ENCODE data around the gene FUNDC2. TPM values are rescaled to one million over a fixed set of nuclear protein-coding genes. Genes with fewer than 3 reads are reported as not detected.
"Not testable (repeated sequence)": the region's sequence is repeated elsewhere in the genome, so short reads cannot be mapped to it uniquely, and the experiment has no call there.

Gene FUNDC2
- total and polyA plus RNA-seq, 2 of the 4 experiments (the other 2 are of a cell fraction): 42.5 to 51.7 TPM

DNA sequence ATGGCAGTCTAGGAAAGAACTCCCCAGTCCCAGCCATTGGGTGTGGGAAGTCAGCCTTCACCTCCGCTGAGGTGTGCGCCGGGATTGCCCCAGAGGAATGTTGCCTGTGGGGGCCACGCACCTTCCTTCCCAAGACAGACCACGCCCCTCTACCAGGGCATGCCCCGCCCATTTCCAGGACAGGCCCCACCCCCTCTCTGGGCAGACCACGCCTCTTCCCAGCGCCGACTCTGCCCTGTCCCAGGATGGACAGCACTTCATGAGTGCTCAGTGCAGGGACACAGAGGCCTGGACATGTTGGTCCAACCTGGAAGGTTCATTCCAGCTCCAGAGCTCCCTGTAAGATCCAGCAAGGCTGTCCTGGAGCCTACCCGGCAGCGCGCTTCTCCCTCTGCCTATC is 18.1 kb upstream of the FUNDC2 start:
- DNase-seq; H3K9me3 ChIP-seq (ENCODE audit: control insufficient read depth, insufficient read depth, low read length); H3K27me3 ChIP-seq (ENCODE audit: control insufficient read depth, insufficient read depth, low read length); intact Hi-C loops (cut with micrococcal nuclease); H3K4me3 ChIP-seq (ENCODE audit: insufficient read depth, low read depth, low read length); H3K14ac ChIP-seq (replicated peaks; ENCODE audit: low read depth, low read length); POLR2A ChIA-PET (ENCODE audit: unreplicated experiment); BruUV-seq (replicated peaks); H4K5ac ChIP-seq (ENCODE audit: low read depth, low read length); H3K9me1 ChIP-seq (ENCODE audit: insufficient read depth, low read length); H2AFZ ChIP-seq (replicated peaks; ENCODE audit: low read length, poor library complexity); H4K20me1 ChIP-seq (ENCODE audit: insufficient read depth, low read length); H2AK5ac ChIP-seq (ENCODE audit: low read depth, low read length); in situ Hi-C loops (cut with MboI; ENCODE audit: low sequenced_read_pairs); H3K4me1 ChIP-seq (ENCODE audit: control insufficient read depth, insufficient read depth, low read length); H2BK5ac ChIP-seq (ENCODE audit: low read depth, low read length, poor library complexity, severe bottlenecking); H3K79me1 ChIP-seq (ENCODE audit: low read depth in 1 of 2, low read length in 2 of 2); H2BK20ac ChIP-seq (ENCODE audit: low read depth, low read length); CTCF ChIA-PET; H2BK15ac ChIP-seq (ENCODE audit: low read depth, low read length); ATAC-seq (ENCODE audit: low read depth); dilution Hi-C loops (cut with HindIII; ENCODE audit: low sequenced_read_pairs, unreplicated experiment); H3K23ac ChIP-seq (ENCODE audit: low read depth, low read length); H3K36me3 ChIP-seq (ENCODE audit: control insufficient read depth, insufficient read depth, low read length); H3K56ac ChIP-seq (ENCODE audit: extremely low read depth, insufficient read depth, low read length); H3K18ac ChIP-seq (ENCODE audit: low read depth, low read length); H4K8ac ChIP-seq (ENCODE audit: low read depth in 2 of 2, low read length in 2 of 2); H2AK9ac ChIP-seq (replicated peaks; ENCODE audit: low read depth, low read length, poor library complexity); H3K27ac ChIP-seq (ENCODE audit: insufficient read depth, low read length); H4K91ac ChIP-seq (ENCODE audit: insufficient read depth, low read depth, low read length); H2BK120ac ChIP-seq (ENCODE audit: low read depth, low read length); H3K4ac ChIP-seq (ENCODE audit: low read depth, low read length); H3K9ac ChIP-seq (ENCODE audit: low read depth, low read length); H3K4me2 ChIP-seq (ENCODE audit: low read depth, low read length): not testable (repeated sequence)
- no CpG with 5 or more reads among the region's 12 CpGs for WGBS, 2 experiments (ENCODE audit: extremely low coverage in 2 of 2, insufficient read length in 1 of 2)

Data from IMR-90 (cell line).